AG04450 (cell line): ENCODE measurements around the gene ASB3. TPM values are rescaled to one million over a fixed set of nuclear protein-coding genes. Genes with fewer than 3 reads are reported as not detected.

Experiments
- CTCF ChIA-PET: fragments of 300-600, 350-600 bp; formaldehyde crosslinking; extraction: SDS; loops from one replicate; lab custom pipeline; 2022; ENCODE audit warnings: antibody characterized with exemption, inconsistent platforms; lab: Charles Lee
- POLR2A ChIA-PET: fragments of 350-600 bp; formaldehyde crosslinking; extraction: SDS; loops from one replicate; lab custom pipeline; 2021; ENCODE audit warnings: antibody characterized with exemption, inconsistent platforms; lab: Yijun Ruan, JAX
- DNase-seq: peaks from one replicate; pipeline ENCODE4 v3.0.0-alpha.2; 2011; ENCODE audit warnings: low read depth, low spot score
- H3K27ac ChIP-seq: one replicate; pipeline ENCODE4 v1.5.1; 2012; ENCODE audit warnings: low read depth, low read length, control low read depth
- H3K27me3 ChIP-seq: one replicate; pipeline ENCODE4 v1.6.0; 2012; ENCODE audit warnings: low read length; ENCODE audit not compliant: control insufficient read depth, insufficient read depth
- H3K4me3 ChIP-seq: 2 replicates; pipeline ENCODE4 v1.5.1; 2011; ENCODE audit warnings: mild to moderate bottlenecking, low read depth, low read length, control low read depth
- H3K9me3 ChIP-seq: 2 replicates; pipeline ENCODE4 v1.5.1; 2012; ENCODE audit warnings: low read length; ENCODE audit not compliant: control insufficient read depth, insufficient read depth
- polyA plus RNA-seq: library from polyadenylated mRNA; depleted of rRNA; stranded (reverse); fragments of >200 nt; gene quantifications from 2 replicates; pipeline ENCODE4 v1.2.3, GENCODE V29; 2011
- TF ChIP-seq, protein P1 (sequence below): IDR thresholded peaks from 2 replicates; pipeline ENCODE4 v1.5.1; 2011; ENCODE audit warnings: low read depth, low read length, control low read depth, inconsistent platforms

The ASB3 gene
- polyA plus RNA-seq, 1 experiment: 38.0 TPM

DNA sequence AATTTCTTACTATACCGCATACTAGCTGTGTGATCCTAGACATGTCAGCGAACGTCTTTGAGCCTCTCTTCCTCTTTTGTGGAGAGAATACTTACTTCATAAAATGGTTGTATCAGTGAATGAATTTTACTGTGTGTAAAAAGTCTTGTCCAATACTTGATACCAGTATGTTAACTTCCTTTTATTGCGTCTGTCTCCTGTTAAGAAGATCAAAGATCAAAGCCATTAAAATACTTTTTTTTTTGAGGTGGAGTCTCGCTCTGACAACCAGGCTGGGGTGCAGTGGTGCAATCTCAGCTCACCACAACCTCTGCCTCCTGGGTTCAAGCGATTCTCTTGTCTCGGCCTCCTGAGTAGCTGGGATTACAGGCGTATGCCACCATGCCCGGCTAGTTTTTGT lies 33.3 kb upstream of the ASB3 start:
- H3K9me3 ChIP-seq: no peaks in the 10 kb centered on the region
- no peaks in the 10 kb centered on the region for H3K27me3 ChIP-seq
- DNase-seq: no peak
- POLR2A ChIA-PET: no interaction called here
- H3K27ac ChIP-seq: no peak overlapping the region
- CTCF ChIA-PET: no interaction called here
- no peak overlapping the region for H3K4me3 ChIP-seq
- TF ChIP-seq, protein P1, sequence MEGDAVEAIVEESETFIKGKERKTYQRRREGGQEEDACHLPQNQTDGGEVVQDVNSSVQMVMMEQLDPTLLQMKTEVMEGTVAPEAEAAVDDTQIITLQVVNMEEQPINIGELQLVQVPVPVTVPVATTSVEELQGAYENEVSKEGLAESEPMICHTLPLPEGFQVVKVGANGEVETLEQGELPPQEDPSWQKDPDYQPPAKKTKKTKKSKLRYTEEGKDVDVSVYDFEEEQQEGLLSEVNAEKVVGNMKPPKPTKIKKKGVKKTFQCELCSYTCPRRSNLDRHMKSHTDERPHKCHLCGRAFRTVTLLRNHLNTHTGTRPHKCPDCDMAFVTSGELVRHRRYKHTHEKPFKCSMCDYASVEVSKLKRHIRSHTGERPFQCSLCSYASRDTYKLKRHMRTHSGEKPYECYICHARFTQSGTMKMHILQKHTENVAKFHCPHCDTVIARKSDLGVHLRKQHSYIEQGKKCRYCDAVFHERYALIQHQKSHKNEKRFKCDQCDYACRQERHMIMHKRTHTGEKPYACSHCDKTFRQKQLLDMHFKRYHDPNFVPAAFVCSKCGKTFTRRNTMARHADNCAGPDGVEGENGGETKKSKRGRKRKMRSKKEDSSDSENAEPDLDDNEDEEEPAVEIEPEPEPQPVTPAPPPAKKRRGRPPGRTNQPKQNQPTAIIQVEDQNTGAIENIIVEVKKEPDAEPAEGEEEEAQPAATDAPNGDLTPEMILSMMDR: no peak

DNA sequence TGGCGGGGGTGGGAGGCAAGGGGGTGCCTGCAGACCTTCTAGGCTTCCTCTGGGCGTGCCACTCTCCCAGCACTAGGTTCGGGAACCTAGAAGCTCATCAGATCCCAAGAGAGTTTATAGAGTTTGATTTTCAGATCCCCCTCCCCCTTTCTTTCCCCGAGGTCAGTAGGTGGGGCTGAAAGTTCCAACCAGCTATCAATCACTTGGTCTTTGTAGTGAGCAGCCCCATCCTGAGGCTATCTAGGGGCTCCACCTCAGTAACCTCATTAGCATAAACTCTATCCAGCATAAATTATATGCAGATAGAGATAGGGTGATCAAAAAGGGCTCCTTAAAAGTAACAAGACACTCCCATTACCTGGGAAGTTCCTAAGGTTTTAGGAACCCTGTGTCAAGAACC lies 32.9 kb upstream of the ASB3 start:
- POLR2A ChIA-PET: no interaction called here
- TF ChIP-seq, protein P1: no peak
- no peak for DNase-seq
- Histone ChIP-seq H3K4me3 (no peak overlapping the region), H3K9me3 (no peaks in the 10 kb centered on the region), H3K27me3 (no peaks in the 10 kb centered on the region), H3K27ac (no peak overlapping the region)
- CTCF ChIA-PET: no interaction called here

DNA sequence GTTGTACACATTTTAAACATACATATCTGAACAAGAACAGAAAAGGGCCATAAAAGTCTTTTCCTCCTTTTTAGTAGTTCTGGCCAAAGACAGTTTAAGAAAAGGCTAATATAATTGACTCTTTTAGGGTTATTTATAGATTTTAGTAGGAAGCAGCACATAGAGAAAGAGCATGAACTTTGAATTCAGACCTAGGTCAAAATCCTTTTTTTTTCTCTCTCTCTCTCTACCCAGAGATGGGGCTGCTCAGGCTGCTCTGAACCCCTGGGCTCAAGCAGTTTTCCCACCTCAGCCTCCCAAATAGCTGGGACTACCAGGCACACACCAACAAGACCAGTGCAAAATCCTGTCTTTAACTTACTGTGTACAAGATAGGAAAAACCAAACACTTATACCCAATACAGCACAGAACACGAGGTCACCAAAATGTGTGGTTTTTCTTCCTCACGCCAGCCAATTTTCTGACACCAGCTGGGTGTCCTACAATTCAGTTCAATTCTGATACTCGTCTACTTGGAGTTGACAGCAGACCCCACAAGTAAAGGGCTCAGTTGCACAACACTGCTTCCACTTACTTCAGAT lies 32.2 kb upstream of the ASB3 start:
- DNase-seq: no peak
- TF ChIP-seq, protein P1: no peak
- H3K27ac ChIP-seq: no peak overlapping the region
- no peaks in the 10 kb centered on the region for H3K9me3 ChIP-seq
- POLR2A ChIA-PET: no interaction called here
- CTCF ChIA-PET: no interaction called here
- H3K4me3 ChIP-seq: no peak overlapping the region
- H3K27me3 ChIP-seq: no peaks in the 10 kb centered on the region

DNA sequence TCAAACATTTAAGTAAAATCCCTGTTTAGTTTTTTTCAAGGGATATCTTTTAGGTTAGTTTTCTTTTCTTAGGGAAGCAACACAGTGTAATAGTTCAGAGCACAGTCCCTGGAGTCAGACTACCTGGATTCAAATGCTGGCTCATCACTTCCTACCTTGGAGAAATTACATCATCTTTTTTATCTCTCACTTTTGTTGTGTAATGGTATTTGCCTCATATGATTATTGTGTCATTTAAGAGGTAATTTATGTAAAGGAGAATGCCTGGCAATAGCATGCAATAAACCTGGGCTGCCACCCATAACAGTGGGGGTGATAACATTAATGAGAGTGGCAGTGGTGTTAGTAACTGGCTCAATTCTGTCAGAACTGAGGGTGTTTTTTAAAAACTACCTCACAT lies 26.4 kb upstream of the ASB3 start:
- ChIA-PET POLR2A (no interaction called here), CTCF (no interaction called here)
- Histone ChIP-seq H3K27me3 (no peaks in the 10 kb centered on the region), H3K27ac (no peak overlapping the region), H3K9me3 (no peaks in the 10 kb centered on the region), H3K4me3 (no peak overlapping the region)
- TF ChIP-seq, protein P1: no peak
- DNase-seq: no peak

DNA sequence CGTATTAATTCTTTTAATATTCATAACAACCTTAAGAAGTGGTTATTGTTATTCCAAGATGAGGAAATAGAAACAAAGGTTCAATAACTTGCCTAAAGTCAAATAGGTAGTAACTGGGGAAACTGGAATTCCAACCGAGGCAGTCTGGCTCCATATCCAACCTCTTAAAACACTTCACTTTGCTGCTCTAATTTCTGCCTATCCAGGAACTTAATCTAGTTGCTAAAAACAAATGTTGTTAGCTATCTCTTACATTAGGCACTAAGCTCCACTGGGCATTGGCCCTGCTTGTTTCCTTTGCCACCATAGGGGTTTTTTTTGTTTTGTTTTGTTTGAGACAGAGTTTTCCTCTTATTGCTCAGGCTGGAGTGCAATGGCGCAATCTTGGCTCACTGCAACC lies 24.8 kb upstream of the ASB3 start:
- DNase-seq: no peak
- TF ChIP-seq, protein P1: no peak
- no peak overlapping the region for H3K27ac ChIP-seq
- ChIA-PET CTCF (no interaction called here), POLR2A (no interaction called here)
- no peaks in the 10 kb centered on the region for H3K27me3 ChIP-seq
- H3K4me3 ChIP-seq: no peak overlapping the region
- H3K9me3 ChIP-seq: no peaks in the 10 kb centered on the region
